Non-pigmented ciliary epithelial cell (primary cell): ENCODE results near the gene VMAC.
"Not testable (repeated sequence)": the region's sequence is repeated elsewhere in the genome, so short reads cannot be mapped to it uniquely, and the experiment has no call there.

ENCODE experiments used
- DNase-seq: peaks from one replicate; pipeline ENCODE4 v3.0.0-alpha.2; 2010; ENCODE audit warnings: low read depth

The VMAC gene, protein sequence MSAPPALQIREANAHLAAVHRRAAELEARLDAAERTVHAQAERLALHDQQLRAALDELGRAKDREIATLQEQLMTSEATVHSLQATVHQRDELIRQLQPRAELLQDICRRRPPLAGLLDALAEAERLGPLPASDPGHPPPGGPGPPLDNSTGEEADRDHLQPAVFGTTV

DNA sequence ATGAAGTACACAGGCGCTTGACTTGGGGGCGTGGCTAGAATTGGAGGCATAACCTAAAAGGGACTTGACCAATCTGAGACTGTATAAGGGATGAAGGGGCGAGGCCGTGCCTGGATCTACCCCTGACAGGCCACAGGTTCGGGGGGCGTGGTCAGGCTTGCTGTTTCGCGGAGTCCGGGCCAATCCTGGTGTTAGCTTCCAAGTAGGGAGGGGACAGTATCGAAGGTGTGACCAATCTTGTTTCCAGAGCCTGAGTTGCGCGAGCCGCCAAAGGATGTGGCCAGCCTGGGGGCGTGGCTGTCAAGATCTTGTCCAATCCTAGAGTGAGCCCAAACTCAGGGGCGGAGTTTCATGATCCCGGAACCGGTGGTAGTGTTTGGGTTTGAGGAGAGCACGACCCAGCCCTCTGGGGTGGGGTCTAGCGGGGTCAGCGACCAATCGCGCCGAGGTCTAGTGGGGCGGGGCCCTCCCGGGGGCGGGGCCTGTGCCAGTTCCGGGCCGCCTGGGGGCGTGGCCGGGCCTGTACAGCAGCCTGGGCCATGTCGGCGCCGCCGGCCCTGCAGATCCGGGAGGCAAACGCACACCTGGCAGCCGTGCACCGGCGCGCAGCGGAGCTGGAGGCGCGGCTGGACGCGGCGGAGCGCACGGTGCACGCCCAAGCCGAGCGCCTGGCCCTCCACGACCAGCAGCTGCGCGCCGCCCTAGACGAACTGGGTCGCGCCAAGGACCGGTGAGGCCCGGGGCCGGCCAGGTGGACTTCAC, at the start of gene VMAC:
Gene VMAC (plus strand): TSS at position 521 of the 762 bp plus-strand sequence. CDS start 19 bp downstream, at position 540.
- DNase-seq = peak; percentile 100

DNA sequence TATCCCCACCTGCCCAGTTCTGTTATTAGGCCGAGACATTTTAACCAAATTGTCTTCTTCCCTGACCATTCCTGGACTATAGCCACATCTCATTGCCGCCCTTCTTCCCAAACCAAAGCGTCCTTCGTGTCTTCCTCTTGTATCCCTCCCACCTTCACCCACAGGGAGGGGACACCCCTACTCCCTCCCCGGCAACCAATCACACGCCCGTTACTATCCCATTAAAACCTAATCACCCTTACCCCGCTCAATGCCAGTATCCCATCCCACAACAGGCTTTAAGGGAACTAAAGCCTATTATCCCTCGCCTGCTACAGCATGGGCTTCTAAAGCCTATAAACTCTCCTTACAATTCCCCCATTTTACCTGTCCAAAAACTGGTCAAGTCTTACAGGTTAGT, 49.5 kb upstream of the VMAC start:
- not testable (repeated sequence) for DNase-seq

GRCh38 chr19:5857203-5858081, 47.2 kb upstream of the VMAC start:
- DNase-seq = no peak

- DNase-seq = no peak
Observed at GRCh38 chr19:5863030-5863665, 41.5 kb upstream of the VMAC start.

- no peak for DNase-seq
Observed at GRCh38 chr19:5864013-5864720, 40.5 kb upstream of the VMAC start.

DNA sequence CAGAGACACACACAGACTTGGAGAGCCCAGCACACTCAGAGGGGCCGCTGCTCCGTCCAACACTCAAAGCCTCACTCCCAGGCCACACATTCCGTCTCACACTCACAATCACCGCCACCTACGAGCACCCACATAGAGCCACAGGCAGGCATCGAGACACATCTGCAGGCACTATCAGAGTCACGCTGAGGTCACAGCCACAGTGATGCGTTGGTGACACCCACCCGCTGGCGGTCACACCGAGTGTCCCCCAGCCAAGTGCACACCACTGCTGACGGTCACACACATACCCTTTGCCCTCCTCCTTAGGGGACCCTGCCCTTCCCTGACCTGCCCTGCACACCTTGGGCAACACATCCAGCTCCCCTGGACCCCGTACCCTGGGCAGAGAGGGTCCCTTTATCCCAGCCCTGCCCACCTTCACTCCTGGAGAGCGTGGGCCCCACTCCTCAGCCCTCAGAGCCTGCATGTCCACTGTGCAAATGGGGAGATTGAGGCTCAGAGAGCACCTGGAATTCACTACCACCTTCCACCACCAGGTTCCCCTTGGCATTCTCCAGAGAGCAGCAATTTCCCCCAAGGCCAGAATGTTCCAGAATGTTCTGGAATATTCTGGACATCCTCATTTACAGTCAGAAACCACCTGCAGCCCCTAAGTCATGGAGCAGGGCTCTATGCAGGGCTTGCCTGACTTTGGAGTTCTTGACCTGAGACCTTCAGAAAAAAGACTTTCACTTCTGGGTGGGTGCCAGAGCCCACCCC, 39.8 kb upstream of the VMAC start:
- no peak for DNase-seq

- DNase-seq = no peak
Observed at GRCh38 chr19:5865772-5866171, 38.9 kb upstream of the VMAC start.

GRCh38 chr19:5867201-5868136, 37.2 kb upstream of the VMAC start:
- no peak for DNase-seq

DNA sequence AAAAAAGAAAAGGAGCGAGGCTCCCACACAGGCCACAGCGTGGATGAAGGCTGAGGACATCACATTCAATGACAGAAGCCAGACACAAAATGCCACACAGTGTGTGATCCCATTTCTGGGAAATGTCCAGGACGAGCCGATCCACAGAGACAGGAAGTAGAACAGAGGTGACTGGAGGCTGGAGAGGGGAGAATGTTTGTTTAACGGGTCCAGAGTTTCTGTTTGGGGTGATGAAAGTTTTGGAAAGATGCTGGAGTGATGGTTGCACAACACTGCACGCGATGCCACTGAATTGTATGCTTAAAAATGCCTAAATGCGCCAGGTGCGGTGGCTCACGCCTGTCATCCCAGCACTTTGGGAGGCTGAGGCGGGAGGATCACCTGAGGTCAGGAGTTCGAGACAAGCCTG, 33.7 kb upstream of the VMAC start:
- DNase-seq = no peak

DNA sequence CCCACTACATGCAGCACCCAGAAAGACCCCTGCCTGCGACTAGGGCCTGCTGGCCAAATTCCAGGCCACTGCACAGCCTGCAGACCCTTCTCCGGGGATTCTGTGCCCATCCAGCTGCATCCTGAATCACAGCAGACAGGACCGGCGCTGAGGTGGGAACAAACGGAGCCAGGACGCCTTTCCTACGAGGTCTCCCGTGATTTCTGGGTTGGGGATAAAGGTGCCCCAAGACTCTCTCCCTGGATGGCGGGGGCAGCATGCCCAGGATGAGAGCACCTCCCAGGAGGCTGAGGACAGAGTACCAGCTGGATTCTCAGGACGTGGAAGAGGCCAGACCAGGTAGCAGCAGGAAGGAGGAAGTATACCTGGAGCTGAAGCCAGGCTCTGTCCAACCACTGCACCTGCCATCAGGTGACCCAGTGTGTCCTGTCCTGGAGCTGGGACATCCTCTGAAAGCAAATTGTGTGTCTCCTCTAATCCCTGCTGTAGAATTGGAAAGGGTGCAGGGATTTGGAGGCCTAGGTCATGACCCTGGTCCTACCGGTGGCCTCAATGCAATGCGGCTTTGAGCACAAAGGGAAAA, 31.0 kb upstream of the VMAC start:
- DNase-seq = no peak

DNA sequence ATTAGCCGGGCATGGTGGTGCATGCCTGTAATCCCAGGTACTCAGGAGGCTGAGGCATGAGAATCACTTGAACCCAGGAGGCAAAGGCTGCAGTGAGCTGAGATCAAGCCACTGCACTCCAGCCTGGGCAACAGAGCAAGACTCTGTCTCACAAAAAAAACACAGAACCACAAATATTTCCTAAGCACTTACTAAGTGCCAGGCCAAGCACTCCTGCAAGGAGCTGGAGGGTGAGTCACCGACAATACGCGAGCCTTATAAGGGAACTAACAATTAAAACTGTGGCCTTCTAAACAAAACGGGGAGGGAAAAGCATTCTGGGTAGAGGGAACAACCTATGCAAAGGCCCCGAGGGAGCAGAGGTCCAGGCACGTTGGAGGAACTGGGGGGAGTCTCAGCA, 30.2 kb upstream of the VMAC start:
- DNase-seq = not testable (repeated sequence)

GRCh38 chr19:5877427-5877826, 27.2 kb upstream of the VMAC start:
- DNase-seq = no peak

GRCh38 chr19:5877882-5878281, 26.8 kb upstream of the VMAC start:
- DNase-seq = no peak

DNA sequence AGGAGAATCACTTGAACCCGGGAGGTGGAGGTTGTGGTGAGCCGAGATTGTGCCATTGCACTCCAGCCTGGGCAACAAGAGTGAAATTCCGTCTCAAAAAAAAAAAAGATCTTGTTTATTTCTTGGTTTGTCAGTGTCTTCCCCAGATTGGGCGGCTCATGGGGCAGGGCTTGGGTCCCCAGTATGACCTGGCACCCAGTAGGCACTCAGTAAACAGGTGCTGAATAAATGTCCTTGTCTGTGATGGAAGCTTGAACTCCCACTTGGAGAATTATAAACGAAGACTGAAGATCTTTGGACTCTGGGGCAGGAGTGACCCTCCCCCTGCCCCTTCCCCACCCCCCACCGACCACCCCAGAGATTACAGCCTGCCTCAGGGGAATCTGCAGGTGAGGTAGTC, 24.5 kb upstream of the VMAC start:
- DNase-seq = no peak

- DNase-seq = no peak
Observed at GRCh38 chr19:5880604-5881078, 24.0 kb upstream of the VMAC start.

DNA sequence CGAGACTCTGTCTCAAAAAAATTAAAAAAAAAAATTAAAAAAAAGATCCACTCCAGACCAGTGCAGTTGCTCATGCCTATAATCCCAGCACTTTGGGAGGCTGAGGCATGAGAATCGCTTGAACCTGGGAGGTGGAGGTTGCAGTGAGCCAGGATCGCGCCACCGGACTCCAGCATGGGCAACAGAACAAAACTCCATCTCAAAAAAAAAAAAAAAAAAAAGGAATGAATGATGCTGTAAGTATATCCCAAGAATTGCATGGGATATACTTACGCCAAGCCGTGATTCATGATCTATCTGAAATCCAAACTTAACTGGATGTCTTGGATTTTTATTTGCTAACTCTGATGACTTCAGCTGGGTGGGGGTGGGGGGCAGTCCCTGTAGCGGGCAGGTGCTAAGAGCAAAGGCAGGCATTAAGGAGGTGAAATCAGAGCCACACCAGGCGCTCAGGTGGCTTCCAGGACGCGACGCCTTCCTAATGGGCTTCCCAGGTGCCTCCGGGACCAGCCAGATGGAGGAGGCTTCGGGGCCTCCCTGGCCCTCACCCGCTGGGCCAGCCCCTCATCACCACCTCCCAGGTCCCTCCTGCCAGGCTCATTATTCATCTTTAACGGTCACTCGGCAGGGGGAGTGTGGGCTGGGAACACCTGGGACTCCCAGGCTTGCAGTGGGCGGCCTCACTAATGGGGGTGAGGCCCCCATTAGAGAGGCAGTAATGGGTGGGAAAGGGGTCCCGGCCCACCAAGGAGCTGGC, 23.0 kb upstream of the VMAC start:
- no peak for DNase-seq

- no peak for DNase-seq
Observed at GRCh38 chr19:5882421-5882968, 22.2 kb upstream of the VMAC start.
